ENCODE results near the gene PLEKHO2. TPM values are rescaled to one million over a fixed set of nuclear protein-coding genes. Genes with fewer than 3 reads are reported as not detected.

The PLEKHO2 gene
- total and polyA plus RNA-seq, 2 of the 13 experiments (the other 11 are each of a cell fraction or from before 2014, with no cell fraction given), result 3.8 to 4.8 TPM

DNA sequence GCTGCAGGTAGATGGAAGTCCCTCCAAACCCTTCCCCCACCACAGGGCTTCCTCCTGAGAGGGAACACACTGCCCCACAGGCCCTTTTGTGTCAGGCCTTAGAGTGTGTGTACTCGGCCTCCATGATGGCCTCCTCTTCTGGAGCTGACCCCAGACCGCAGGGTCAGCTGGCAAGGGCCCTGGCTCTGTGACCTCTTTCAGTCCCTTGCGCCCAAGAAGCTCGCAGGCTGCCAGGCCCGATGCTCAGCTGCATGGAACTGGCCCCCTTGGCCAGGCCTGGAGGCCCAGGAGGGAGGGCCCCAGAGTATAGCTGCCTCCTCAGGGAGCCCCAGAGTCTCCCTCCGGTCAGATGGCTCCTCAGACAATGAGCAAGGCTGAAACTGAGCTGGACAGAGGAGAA lies 46.6 kb downstream of the PLEKHO2 start (continued):
- no peak for TF ChIP-seq RBM39 (IDR thresholded peaks at IDR 0.05; ENCODE audit: low read depth, low read length, poor library complexity, severe bottlenecking)
- no peak for TF ChIP-seq ZNF703 (CRISPR knock-in tag; IDR thresholded peaks at IDR 0.05; ENCODE audit: borderline replicate concordance)
- no peak for TF ChIP-seq ZNF232 (CRISPR knock-in tag; IDR thresholded peaks at IDR 0.05; ENCODE audit: borderline replicate concordance)
- TF ChIP-seq ZNF709 (CRISPR knock-in tag; IDR thresholded peaks at IDR 0.05), result no peak
- no peak for TF ChIP-seq ZNF775 (CRISPR knock-in tag; IDR thresholded peaks at IDR 0.05; ENCODE audit: borderline replicate concordance)
- TF ChIP-seq KAT7 (CRISPR knock-in tag; IDR thresholded peaks at IDR 0.05; ENCODE audit: borderline replicate concordance), result no peak
- no peak for TF ChIP-seq SMAD1 (CRISPR knock-in tag; IDR thresholded peaks at IDR 0.05; ENCODE audit: borderline replicate concordance, low read depth)
- TF ChIP-seq, protein P1, sequence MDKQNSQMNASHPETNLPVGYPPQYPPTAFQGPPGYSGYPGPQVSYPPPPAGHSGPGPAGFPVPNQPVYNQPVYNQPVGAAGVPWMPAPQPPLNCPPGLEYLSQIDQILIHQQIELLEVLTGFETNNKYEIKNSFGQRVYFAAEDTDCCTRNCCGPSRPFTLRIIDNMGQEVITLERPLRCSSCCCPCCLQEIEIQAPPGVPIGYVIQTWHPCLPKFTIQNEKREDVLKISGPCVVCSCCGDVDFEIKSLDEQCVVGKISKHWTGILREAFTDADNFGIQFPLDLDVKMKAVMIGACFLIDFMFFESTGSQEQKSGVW (CRISPR knock-in tag; IDR thresholded peaks at IDR 0.05; ENCODE audit: borderline replicate concordance), result no peak
- TF ChIP-seq SATB2 (CRISPR knock-in tag; IDR thresholded peaks at IDR 0.05), result no peak
- TF ChIP-seq, protein P2, sequence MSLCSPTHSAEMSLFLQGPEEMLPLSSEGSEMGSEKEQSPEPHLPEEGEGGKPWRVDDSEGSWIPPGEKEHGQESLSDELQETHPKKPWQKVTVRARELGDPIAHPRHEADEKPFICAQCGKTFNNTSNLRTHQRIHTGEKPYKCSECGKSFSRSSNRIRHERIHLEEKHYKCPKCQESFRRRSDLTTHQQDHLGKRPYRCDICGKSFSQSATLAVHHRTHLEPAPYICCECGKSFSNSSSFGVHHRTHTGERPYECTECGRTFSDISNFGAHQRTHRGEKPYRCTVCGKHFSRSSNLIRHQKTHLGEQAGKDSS (CRISPR knock-in tag; IDR thresholded peaks at IDR 0.05; ENCODE audit: borderline replicate concordance, low read depth), result no peak
- no peak for TF ChIP-seq ZSCAN29 (CRISPR knock-in tag; conservative IDR thresholded peaks at IDR 0.05)
- TF ChIP-seq TOPORS (CRISPR knock-in tag; IDR thresholded peaks at IDR 0.05), result no peak
- TF ChIP-seq, protein P3, sequence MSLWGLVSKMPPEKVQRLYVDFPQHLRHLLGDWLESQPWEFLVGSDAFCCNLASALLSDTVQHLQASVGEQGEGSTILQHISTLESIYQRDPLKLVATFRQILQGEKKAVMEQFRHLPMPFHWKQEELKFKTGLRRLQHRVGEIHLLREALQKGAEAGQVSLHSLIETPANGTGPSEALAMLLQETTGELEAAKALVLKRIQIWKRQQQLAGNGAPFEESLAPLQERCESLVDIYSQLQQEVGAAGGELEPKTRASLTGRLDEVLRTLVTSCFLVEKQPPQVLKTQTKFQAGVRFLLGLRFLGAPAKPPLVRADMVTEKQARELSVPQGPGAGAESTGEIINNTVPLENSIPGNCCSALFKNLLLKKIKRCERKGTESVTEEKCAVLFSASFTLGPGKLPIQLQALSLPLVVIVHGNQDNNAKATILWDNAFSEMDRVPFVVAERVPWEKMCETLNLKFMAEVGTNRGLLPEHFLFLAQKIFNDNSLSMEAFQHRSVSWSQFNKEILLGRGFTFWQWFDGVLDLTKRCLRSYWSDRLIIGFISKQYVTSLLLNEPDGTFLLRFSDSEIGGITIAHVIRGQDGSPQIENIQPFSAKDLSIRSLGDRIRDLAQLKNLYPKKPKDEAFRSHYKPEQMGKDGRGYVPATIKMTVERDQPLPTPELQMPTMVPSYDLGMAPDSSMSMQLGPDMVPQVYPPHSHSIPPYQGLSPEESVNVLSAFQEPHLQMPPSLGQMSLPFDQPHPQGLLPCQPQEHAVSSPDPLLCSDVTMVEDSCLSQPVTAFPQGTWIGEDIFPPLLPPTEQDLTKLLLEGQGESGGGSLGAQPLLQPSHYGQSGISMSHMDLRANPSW (CRISPR knock-in tag; IDR thresholded peaks at IDR 0.05; ENCODE audit: borderline replicate concordance), result no peak
